HepG2 (cell line): ENCODE results near the gene CD164L2. TPM values are rescaled to one million over a fixed set of nuclear protein-coding genes. Genes with fewer than 3 reads are reported as not detected.

Experiments
- FOXJ3 ChIP-seq: sonication (generic); formaldehyde crosslinking; IDR thresholded peaks from 2 replicates; pipeline ENCODE4 v1.4.0; 2020; ENCODE audit warnings: missing genetic modification reagents, mild to moderate bottlenecking, borderline replicate concordance
- ISX ChIP-seq: sonication (generic); formaldehyde crosslinking; conservative IDR thresholded peaks from 2 replicates; pipeline ENCODE4 v1.5.0; 2020; ENCODE audit warnings: missing genetic modification reagents
- KLF11 ChIP-seq: IDR thresholded peaks from 2 replicates; pipeline ENCODE4 v1.6.1; 2016; ENCODE audit warnings: missing compliant biosample characterization
- KLF16 ChIP-seq, 2 experiments: sonication (generic) in 1 of 2; formaldehyde crosslinking in 1 of 2; IDR thresholded peaks; 2 replicates each; pipeline versions ENCODE4 v1.6.1 to v1.8.0; 2016 to 2023; ENCODE audit warnings: missing genetic modification reagents in 2 of 2, missing compliant biosample characterization in 1 of 2
- MIER2 ChIP-seq: IDR thresholded peaks from 2 replicates; pipeline ENCODE4 v1.6.1; 2016; ENCODE audit warnings: missing biosample characterization, missing genetic modification reagents
- NR2F6 ChIP-seq, 2 experiments: IDR thresholded peaks; 2 replicates each; pipeline ENCODE4 v1.6.1; 2016; ENCODE audit warnings: antibody characterized with exemption in 1 of 2, mild to moderate bottlenecking in 1 of 2
- XRCC5 ChIP-seq: fragments of 200-400 bp; formaldehyde crosslinking; optimal IDR thresholded peaks from 2 replicates; pipeline ENCODE3; 2017; ENCODE audit warnings: mild to moderate bottlenecking, low read length
- ZNF816 ChIP-seq: sonication (generic); formaldehyde crosslinking; IDR thresholded peaks from 2 replicates; pipeline ENCODE4 v1.8.0; 2022; ENCODE audit warnings: missing genetic modification reagents, mild to moderate bottlenecking, borderline replicate concordance
- ZNF850 ChIP-seq: sonication (generic); formaldehyde crosslinking; conservative IDR thresholded peaks from 2 replicates; pipeline ENCODE4 v1.9.0; 2021; ENCODE audit warnings: mild to moderate bottlenecking, missing genetic modification reagents
- ZSCAN31 ChIP-seq: sonication (generic); formaldehyde crosslinking; IDR thresholded peaks from 2 replicates; pipeline ENCODE4 v1.5.0; 2020; ENCODE audit warnings: low read depth, mild to moderate bottlenecking, missing genetic modification reagents
- polyA plus RNA-seq, 8 experiments: library from polyadenylated mRNA; depleted of rRNA in 3 of 8; stranded (reverse) in 7 of 8; unstranded in 1 of 8; fragments of >200 nt; fragmentation: Illumina TruSeq in 4 of 8; extraction: Trizol in 4 of 8; gene quantifications; 2 replicates each; pipeline versions ENCODE4 v1.2.1 to v1.2.3, GENCODE V29; 2011 to 2016; ENCODE audit warnings: low read depth in 4 of 8, missing spikeins in 1 of 8, mixed read lengths in 1 of 8; ENCODE audit not compliant: insufficient read depth in 1 of 8
- total RNA-seq, 5 experiments: library from RNA; depleted of rRNA; stranded (reverse); fragments of >200 nt; fragmentation: Illumina TruSeq; extraction: Trizol; gene quantifications; 2 replicates each; pipeline ENCODE4 v1.2.3, GENCODE V29; 2016; ENCODE audit warnings: low read depth in 1 of 5
- TF ChIP-seq, protein P1 (sequence below), 2 experiments: sonication (generic) in 1 of 2; formaldehyde crosslinking in 1 of 2; IDR thresholded peaks; 2 replicates each; pipeline versions ENCODE4 v1.5.1 to v1.6.1; 2011 to 2020; ENCODE audit warnings: borderline replicate concordance in 1 of 2, low read depth in 1 of 2, low read length in 1 of 2, mild to moderate bottlenecking in 1 of 2, missing genetic modification reagents in 1 of 2, moderate library complexity in 1 of 2
- TF ChIP-seq, protein P2 (sequence below): sonication (generic); formaldehyde crosslinking; IDR thresholded peaks from 2 replicates; pipeline ENCODE4 v1.4.0; 2020; ENCODE audit warnings: missing genetic modification reagents, borderline replicate concordance
- TF ChIP-seq, protein P3 (sequence below): sonication (generic); formaldehyde crosslinking; IDR thresholded peaks from 2 replicates; pipeline ENCODE4 v1.5.1; 2020; ENCODE audit warnings: mild to moderate bottlenecking, missing genetic modification reagents, borderline replicate concordance

The CD164L2 gene
- total and polyA plus RNA-seq, 2 of the 13 experiments (the other 11 are each of a cell fraction or from before 2014, with no cell fraction given) = not detected

DNA sequence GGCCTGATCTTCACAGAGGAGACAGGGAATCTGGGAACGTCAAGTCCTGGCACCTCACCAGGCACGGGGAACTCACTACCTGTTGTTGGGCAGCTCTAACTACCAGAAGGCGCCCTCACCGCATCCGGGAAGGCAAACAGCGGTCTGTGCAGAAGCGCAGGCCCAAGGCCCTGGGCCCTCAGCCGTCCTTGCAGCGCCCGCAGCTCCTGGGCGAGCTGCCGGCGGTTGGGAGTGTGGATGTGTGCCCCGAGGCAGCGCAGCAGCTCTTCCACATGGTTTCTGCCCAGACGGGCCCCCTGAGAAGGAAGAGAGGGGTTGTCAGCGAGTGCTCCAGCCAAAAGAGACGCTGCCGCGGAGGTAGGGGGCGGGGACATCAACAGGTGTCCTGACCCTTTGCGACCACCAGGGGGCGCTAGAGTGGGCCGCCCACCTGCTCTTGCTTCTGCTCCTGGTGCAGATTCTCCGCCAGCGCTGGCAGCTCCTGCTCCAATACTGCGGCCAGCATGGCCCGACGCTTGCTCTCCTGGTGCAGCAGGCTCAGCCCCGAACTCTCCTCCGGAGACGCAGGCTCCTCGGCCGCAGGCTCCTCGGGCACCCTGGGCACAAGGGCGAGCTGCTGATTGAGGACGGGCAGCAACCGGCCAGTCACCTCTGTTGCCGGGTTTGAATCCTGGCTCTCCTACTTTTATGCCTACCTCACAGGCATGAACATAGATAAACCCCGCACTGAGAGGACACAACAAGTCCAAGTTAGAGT lies 25.7 kb downstream of the CD164L2 start (continued):
- 0 out of 2 replicates have a peak, but pooled peaks have one; percentile 38 for TF ChIP-seq FOXJ3 (CRISPR knock-in tag)
- peak in 1 of 2 experiments; percentile 54; a peak in 1 of 4 replicates for TF ChIP-seq KLF16 (CRISPR knock-in tag; IDR thresholded peaks at IDR 0.05)
- TF ChIP-seq MIER2 (CRISPR knock-in tag) = no peak
- TF ChIP-seq, protein P1, sequence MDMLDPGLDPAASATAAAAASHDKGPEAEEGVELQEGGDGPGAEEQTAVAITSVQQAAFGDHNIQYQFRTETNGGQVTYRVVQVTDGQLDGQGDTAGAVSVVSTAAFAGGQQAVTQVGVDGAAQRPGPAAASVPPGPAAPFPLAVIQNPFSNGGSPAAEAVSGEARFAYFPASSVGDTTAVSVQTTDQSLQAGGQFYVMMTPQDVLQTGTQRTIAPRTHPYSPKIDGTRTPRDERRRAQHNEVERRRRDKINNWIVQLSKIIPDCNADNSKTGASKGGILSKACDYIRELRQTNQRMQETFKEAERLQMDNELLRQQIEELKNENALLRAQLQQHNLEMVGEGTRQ (IDR thresholded peaks at IDR 0.05; ENCODE audit: low read depth, low read length) = no peak
- TF ChIP-seq, protein P1 (CRISPR knock-in tag; IDR thresholded peaks at IDR 0.05; ENCODE audit: borderline replicate concordance) = no peak
- 0 out of 2 replicates have a peak, but pooled peaks have one; percentile 34 for TF ChIP-seq ZNF850
- TF ChIP-seq ZNF816 (CRISPR knock-in tag) = no peak
- no peak for TF ChIP-seq KLF11
- TF ChIP-seq, protein P2, sequence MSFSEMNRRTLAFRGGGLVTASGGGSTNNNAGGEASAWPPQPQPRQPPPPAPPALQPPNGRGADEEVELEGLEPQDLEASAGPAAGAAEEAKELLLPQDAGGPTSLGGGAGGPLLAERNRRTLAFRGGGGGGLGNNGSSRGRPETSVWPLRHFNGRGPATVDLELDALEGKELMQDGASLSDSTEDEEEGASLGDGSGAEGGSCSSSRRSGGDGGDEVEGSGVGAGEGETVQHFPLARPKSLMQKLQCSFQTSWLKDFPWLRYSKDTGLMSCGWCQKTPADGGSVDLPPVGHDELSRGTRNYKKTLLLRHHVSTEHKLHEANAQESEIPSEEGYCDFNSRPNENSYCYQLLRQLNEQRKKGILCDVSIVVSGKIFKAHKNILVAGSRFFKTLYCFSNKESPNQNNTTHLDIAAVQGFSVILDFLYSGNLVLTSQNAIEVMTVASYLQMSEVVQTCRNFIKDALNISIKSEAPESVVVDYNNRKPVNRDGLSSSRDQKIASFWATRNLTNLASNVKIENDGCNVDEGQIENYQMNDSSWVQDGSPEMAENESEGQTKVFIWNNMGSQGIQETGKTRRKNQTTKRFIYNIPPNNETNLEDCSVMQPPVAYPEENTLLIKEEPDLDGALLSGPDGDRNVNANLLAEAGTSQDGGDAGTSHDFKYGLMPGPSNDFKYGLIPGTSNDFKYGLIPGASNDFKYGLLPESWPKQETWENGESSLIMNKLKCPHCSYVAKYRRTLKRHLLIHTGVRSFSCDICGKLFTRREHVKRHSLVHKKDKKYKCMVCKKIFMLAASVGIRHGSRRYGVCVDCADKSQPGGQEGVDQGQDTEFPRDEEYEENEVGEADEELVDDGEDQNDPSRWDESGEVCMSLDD (CRISPR knock-in tag) = no peak
- TF ChIP-seq, protein P3, sequence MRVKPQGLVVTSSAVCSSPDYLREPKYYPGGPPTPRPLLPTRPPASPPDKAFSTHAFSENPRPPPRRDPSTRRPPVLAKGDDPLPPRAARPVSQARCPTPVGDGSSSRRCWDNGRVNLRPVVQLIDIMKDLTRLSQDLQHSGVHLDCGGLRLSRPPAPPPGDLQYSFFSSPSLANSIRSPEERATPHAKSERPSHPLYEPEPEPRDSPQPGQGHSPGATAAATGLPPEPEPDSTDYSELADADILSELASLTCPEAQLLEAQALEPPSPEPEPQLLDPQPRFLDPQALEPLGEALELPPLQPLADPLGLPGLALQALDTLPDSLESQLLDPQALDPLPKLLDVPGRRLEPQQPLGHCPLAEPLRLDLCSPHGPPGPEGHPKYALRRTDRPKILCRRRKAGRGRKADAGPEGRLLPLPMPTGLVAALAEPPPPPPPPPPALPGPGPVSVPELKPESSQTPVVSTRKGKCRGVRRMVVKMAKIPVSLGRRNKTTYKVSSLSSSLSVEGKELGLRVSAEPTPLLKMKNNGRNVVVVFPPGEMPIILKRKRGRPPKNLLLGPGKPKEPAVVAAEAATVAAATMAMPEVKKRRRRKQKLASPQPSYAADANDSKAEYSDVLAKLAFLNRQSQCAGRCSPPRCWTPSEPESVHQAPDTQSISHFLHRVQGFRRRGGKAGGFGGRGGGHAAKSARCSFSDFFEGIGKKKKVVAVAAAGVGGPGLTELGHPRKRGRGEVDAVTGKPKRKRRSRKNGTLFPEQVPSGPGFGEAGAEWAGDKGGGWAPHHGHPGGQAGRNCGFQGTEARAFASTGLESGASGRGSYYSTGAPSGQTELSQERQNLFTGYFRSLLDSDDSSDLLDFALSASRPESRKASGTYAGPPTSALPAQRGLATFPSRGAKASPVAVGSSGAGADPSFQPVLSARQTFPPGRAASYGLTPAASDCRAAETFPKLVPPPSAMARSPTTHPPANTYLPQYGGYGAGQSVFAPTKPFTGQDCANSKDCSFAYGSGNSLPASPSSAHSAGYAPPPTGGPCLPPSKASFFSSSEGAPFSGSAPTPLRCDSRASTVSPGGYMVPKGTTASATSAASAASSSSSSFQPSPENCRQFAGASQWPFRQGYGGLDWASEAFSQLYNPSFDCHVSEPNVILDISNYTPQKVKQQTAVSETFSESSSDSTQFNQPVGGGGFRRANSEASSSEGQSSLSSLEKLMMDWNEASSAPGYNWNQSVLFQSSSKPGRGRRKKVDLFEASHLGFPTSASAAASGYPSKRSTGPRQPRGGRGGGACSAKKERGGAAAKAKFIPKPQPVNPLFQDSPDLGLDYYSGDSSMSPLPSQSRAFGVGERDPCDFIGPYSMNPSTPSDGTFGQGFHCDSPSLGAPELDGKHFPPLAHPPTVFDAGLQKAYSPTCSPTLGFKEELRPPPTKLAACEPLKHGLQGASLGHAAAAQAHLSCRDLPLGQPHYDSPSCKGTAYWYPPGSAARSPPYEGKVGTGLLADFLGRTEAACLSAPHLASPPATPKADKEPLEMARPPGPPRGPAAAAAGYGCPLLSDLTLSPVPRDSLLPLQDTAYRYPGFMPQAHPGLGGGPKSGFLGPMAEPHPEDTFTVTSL (CRISPR knock-in tag) = 0 out of 2 replicates have a peak, but pooled peaks have one; percentile 15
- peak; percentile 21; the same call in 1 of the 2 replicates for TF ChIP-seq ZSCAN31 (CRISPR knock-in tag)
- TF ChIP-seq XRCC5 = peak; percentile 76
- no peak for TF ChIP-seq NR2F6 (IDR thresholded peaks at IDR 0.05)
- TF ChIP-seq NR2F6 (CRISPR knock-in tag; IDR thresholded peaks at IDR 0.05) = 0 out of 2 replicates have a peak, but pooled peaks have one; percentile 10
- TF ChIP-seq ISX = 0 out of 2 replicates have a peak, but pooled peaks have one; percentile 20
